Stomach (tissue), 9 donors: ENCODE data around the gene ZNF79. TPM values are rescaled to one million over a fixed set of nuclear protein-coding genes. Genes with fewer than 3 reads are reported as not detected.

Experiments used
- DNase-seq, 2 donors: peaks; one replicate each; pipeline versions ENCODE4 v3.0.0 to v3.0.0-alpha.2; 2013 to 2019
- H3K27ac ChIP-seq, 5 donors: fragments of 200-600 bp in 4 of 5; sonication (generic) in 4 of 5; one replicate each; pipeline ENCODE4 v1.5.1; 2013 to 2019; ENCODE audit warnings: mild to moderate bottlenecking in 1 of 5, moderate library complexity in 1 of 5
- H3K27me3 ChIP-seq, 3 donors: fragments of 200-600 bp; sonication (generic); one replicate each; pipeline ENCODE4 v1.5.1; 2017 to 2019; ENCODE audit warnings: mixed run types in 1 of 3
- H3K36me3 ChIP-seq, 4 donors: fragments of 200-600 bp; sonication (generic); 1 replicate in 3 of 4; 2 replicates in 1 of 4; pipeline ENCODE4 v1.5.1; 2016 to 2019
- H3K4me1 ChIP-seq, 4 donors: fragments of 200-600 bp; sonication (generic); one replicate each; pipeline ENCODE4 v1.5.1; 2016 to 2019
- H3K4me3 ChIP-seq, 4 donors: fragments of 200-600 bp; sonication (generic) in 3 of 4; one replicate each; pipeline ENCODE4 v1.5.1; 2016 to 2019; ENCODE audit warnings: mild to moderate bottlenecking in 1 of 4
- H3K9me3 ChIP-seq, 4 donors: fragments of 200-600 bp; sonication (generic); one replicate each; pipeline ENCODE4 v1.5.1; 2016 to 2019
- CTCF ChIP-seq, 7 experiments: fragments of 450-650 bp in 4 of 7; fragments of 200-600 bp in 3 of 7; sonication (generic) in 3 of 7; IDR thresholded peaks; one replicate each; pipeline ENCODE4 v1.5.1; 2016 to 2019; ENCODE audit warnings: antibody characterized with exemption in 7 of 7, control low read depth in 2 of 7, mild to moderate bottlenecking in 1 of 7
- EP300 ChIP-seq: sonication (generic); formaldehyde crosslinking; IDR thresholded peaks from one replicate; pipeline ENCODE4 v1.6.1; 2017; ENCODE audit warnings: antibody characterized with exemption
- POLR2A ChIP-seq, 4 donors: fragments of 450-650 bp; IDR thresholded peaks; one replicate each; pipeline ENCODE4 v1.6.1; 2016; ENCODE audit warnings: antibody characterized with exemption in 4 of 4, control low read depth in 2 of 4, mild to moderate bottlenecking in 1 of 4, moderate library complexity in 1 of 4
- POLR2AphosphoS5 ChIP-seq, 3 donors: sonication (generic); formaldehyde crosslinking; IDR thresholded peaks; one replicate each; pipeline ENCODE4 v1.6.1; 2016; ENCODE audit warnings: antibody characterized with exemption in 3 of 3
- WGBS, 5 donors: extraction: QIAGEN DNeasy Blood & Tissue Kit in 3 of 5; methylation state at CpG; one replicate each; pipeline versions ENCODE4 v1.1.5 to v1.1.7; 2013 to 2018; 5-methylcytosine and 5-hydroxymethylcytosine counted together
- intact Hi-C: fragments of 100-400 bp; cut with DNase I; formaldehyde crosslinking; loops from one replicate; pipeline ENCODE4 v1.15.1; 2023; ENCODE audit warnings: low total_unique reads
- polyA plus RNA-seq, 3 donors: library from polyadenylated mRNA; stranded (reverse); fragments of 200-250 nt; gene quantifications; one replicate each; pipeline ENCODE4 v1.2.3, GENCODE V29; 2013
- total RNA-seq, 5 donors: library from RNA; depleted of rRNA; stranded (reverse); fragments of >200 nt; gene quantifications; one replicate each; pipeline versions ENCODE4 v1.1.0 to v1.2.3, GENCODE V29; 2014 to 2016
- donor health status: healthy with polysubstance abuse.
- donor health status: Bipolar disorder and iron deficiency.
- donor health status: healthy.

Gene ZNF79
- total and polyA plus RNA-seq, 8 donors, result 1.9 to 39.1 (median 5.2) TPM

GRCh38 chr9:127389381-127390247 is 34.6 kb upstream of the ZNF79 start:
- H3K27ac ChIP-seq, result no peak overlapping the region
- TF ChIP-seq POLR2AphosphoS5 (IDR thresholded peaks at IDR 0.05) (no peak), EP300 (no peak), CTCF (IDR thresholded peaks at IDR 0.05) (no peak), POLR2A (IDR thresholded peaks at IDR 0.05) (no peak)
- no peaks in the 10 kb centered on the region for H3K9me3 ChIP-seq
- H3K36me3 ChIP-seq, result peaks cover 0 to 11% (median 4%) of the 10 kb centered on the region in 4 donors
- intact Hi-C loops, result no loop called here
- H3K27me3 ChIP-seq, result no peaks in the 10 kb centered on the region
- no peak for DNase-seq
- no peak overlapping the region for H3K4me3 ChIP-seq
- peaks cover 0 to 18% (median 0%) of the 10 kb centered on the region in 4 donors for H3K4me1 ChIP-seq
- WGBS, 5 donors, result 69 to 84% (median 79%) methylated on average over 4 of the region's 4 CpGs

GRCh38 chr9:127390248-127390545 is 34.0 kb upstream of the ZNF79 start:
- Histone ChIP-seq H3K36me3 (peaks cover 0 to 11% (median 4%) of the 10 kb centered on the region in 4 donors), H3K4me3 (no peak overlapping the region), H3K9me3 (no peaks in the 10 kb centered on the region), H3K27ac (no peak overlapping the region), H3K4me1 (peaks cover 0 to 18% (median 0%) of the 10 kb centered on the region in 4 donors), H3K27me3 (no peaks in the 10 kb centered on the region)
- TF ChIP-seq CTCF (IDR thresholded peaks at IDR 0.05) (no peak), EP300 (no peak), POLR2AphosphoS5 (IDR thresholded peaks at IDR 0.05) (no peak), POLR2A (IDR thresholded peaks at IDR 0.05) (no peak)
- WGBS, 5 donors, result 45 to 72% (median 66%) methylated on average over 2 of the region's 2 CpGs
- DNase-seq, result no peak
- intact Hi-C loops, result no loop called here

GRCh38 chr9:127390563-127390962 is 33.6 kb upstream of the ZNF79 start:
- Histone ChIP-seq H3K36me3 (peaks cover 0 to 11% (median 4%) of the 10 kb centered on the region in 4 donors), H3K27ac (no peak overlapping the region), H3K4me3 (no peak overlapping the region), H3K27me3 (no peaks in the 10 kb centered on the region), H3K9me3 (no peaks in the 10 kb centered on the region), H3K4me1 (peaks cover 0 to 18% (median 0%) of the 10 kb centered on the region in 4 donors)
- peak in 1 of 2 donors; percentile 86 for DNase-seq
- TF ChIP-seq CTCF (IDR thresholded peaks at IDR 0.05) (no peak), EP300 (no peak), POLR2A (IDR thresholded peaks at IDR 0.05) (no peak), POLR2AphosphoS5 (IDR thresholded peaks at IDR 0.05) (no peak)
- intact Hi-C loops, result no loop called here
- 42 to 63% (median 50%) methylated on average over 5 of the region's 5 CpGs for WGBS, 5 donors

- H3K4me1 ChIP-seq, result peaks cover 5 to 26% (median 10%) of the 10 kb centered on the region in 4 donors
- peaks cover 0 to 11% (median 4%) of the 10 kb centered on the region in 4 donors for H3K36me3 ChIP-seq
- no peak for TF ChIP-seq EP300
- TF ChIP-seq POLR2A (IDR thresholded peaks at IDR 0.05), result no peak
- TF ChIP-seq POLR2AphosphoS5 (IDR thresholded peaks at IDR 0.05), result no peak
- no peak for TF ChIP-seq CTCF (IDR thresholded peaks at IDR 0.05)
- intact Hi-C loops, result no loop called here
- H3K27ac ChIP-seq, result no peak overlapping the region
- 75 to 88% (median 82%) methylated on average over 5 of the region's 5 CpGs for WGBS, 5 donors
- no peak for DNase-seq
- no peak overlapping the region for H3K4me3 ChIP-seq
- no peaks in the 10 kb centered on the region for H3K27me3 ChIP-seq
- H3K9me3 ChIP-seq, result no peaks in the 10 kb centered on the region
Observed at GRCh38 chr9:127392166-127392565, 32.0 kb upstream of the ZNF79 start.
